Measurements from ENCODE around the gene ACBD7.

DNA sequence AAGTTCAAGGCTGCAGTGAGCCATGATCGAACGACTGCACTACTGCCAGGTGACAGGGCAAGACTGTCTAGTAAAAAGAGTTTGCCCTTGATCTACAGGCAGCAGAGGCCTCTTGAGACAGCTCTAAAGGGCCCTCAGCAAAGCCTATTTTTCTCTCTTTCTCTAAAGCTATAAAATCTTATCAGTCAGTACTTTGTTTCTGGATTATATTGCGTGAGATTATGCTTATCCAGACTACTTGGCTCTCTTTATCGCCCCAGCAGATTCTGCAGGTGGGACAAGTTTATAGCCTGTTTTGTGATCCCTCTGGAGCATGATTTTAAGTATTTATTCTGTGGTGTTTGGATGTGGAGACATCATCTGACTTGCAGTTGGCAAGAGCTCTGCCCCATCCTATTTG, 11.3 kb upstream of the ACBD7 start:
- TF ChIP-seq, protein P1, sequence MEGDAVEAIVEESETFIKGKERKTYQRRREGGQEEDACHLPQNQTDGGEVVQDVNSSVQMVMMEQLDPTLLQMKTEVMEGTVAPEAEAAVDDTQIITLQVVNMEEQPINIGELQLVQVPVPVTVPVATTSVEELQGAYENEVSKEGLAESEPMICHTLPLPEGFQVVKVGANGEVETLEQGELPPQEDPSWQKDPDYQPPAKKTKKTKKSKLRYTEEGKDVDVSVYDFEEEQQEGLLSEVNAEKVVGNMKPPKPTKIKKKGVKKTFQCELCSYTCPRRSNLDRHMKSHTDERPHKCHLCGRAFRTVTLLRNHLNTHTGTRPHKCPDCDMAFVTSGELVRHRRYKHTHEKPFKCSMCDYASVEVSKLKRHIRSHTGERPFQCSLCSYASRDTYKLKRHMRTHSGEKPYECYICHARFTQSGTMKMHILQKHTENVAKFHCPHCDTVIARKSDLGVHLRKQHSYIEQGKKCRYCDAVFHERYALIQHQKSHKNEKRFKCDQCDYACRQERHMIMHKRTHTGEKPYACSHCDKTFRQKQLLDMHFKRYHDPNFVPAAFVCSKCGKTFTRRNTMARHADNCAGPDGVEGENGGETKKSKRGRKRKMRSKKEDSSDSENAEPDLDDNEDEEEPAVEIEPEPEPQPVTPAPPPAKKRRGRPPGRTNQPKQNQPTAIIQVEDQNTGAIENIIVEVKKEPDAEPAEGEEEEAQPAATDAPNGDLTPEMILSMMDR (IDR thresholded peaks at IDR 0.05): no peak
- no peak for TF ChIP-seq POLR2A (IDR thresholded peaks at IDR 0.05)

Data from uterus (tissue), 2 donors.